Neural crest cell (in vitro differentiated cells): ENCODE measurements around the gene DEPDC1B. TPM values are rescaled to one million over a fixed set of nuclear protein-coding genes. Genes with fewer than 3 reads are reported as not detected.
"Not testable (repeated sequence)": the region's sequence is repeated elsewhere in the genome, so short reads cannot be mapped to it uniquely, and the experiment has no call there.

Experiments
- DNase-seq: peaks from one replicate; pipeline ENCODE4 v3.0.0; 2021; ENCODE audit warnings: low read depth, mixed read lengths, low spot score
- H3K27ac Mint-ChIP-seq: one replicate; pipeline ENCODE4 v1.8.0; 2021; ENCODE audit warnings: mild to moderate bottlenecking, mixed read lengths; ENCODE audit not compliant: unreplicated experiment
- H3K27me3 Mint-ChIP-seq: 2 replicates; pipeline ENCODE4 v1.8.0; 2021; ENCODE audit warnings: low read depth, mild to moderate bottlenecking, mixed read lengths
- H3K36me3 Mint-ChIP-seq: 2 replicates; pipeline ENCODE4 v1.8.0; 2021; ENCODE audit warnings: low read depth, mild to moderate bottlenecking, mixed read lengths
- H3K4me1 Mint-ChIP-seq: 2 replicates; pipeline ENCODE4 v1.8.0; 2021; ENCODE audit warnings: mixed read lengths
- H3K4me3 Mint-ChIP-seq: one replicate; pipeline ENCODE4 v1.8.0; 2021; ENCODE audit warnings: mild to moderate bottlenecking, mixed read lengths
- H3K9me3 Mint-ChIP-seq: 2 replicates; pipeline ENCODE4 v1.8.0; 2021; ENCODE audit warnings: mixed read lengths
- CTCF ChIP-seq: fragments of 200-600 bp; sonication (generic); conservative IDR thresholded peaks from 2 replicates; pipeline ENCODE4 v1.5.0; 2021; ENCODE audit warnings: antibody characterized with exemption, mild to moderate bottlenecking
- total RNA-seq: library from RNA; stranded (reverse); gene quantifications from 2 replicates; pipeline ENCODE4 v1.2.1, GENCODE V29; 2021

DEPDC1B gene
- total RNA-seq, 1 donor from 2014 or later: 60.4 TPM

DNA sequence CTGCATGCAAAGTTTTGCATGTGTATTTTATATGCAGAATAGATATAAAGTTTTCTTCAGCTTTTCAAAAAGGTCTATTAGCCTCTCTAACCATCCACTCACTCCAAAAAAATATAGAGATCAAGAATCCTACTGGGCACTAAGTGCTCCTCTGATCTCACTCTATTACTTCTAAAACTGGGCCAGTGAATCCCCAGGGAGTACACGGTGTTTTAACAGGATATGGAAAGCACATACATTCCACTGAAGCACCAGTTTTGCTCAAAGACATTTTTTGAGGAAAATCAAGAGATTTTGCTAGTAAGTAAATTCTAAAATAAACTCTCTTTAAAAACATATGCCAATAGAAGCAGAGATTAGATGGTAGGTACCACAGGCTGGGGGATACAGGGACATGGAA is 95.2 kb downstream of the DEPDC1B start:
- H3K27ac Mint-ChIP-seq: no peak overlapping the region
- H3K9me3 Mint-ChIP-seq: no peaks in the 10 kb centered on the region
- TF ChIP-seq CTCF: no peak
- H3K4me3 Mint-ChIP-seq: no peak overlapping the region
- H3K4me1 Mint-ChIP-seq: no peaks in the 10 kb centered on the region
- H3K27me3 Mint-ChIP-seq: no peaks in the 10 kb centered on the region
- peaks cover 5% of the 10 kb centered on the region for H3K36me3 Mint-ChIP-seq
- no peak for DNase-seq

GRCh38 chr5:60598424-60598823 is 101.5 kb downstream of the DEPDC1B start:
- Mint-ChIP-seq H3K4me3 (no peak overlapping the region), H3K27ac (no peak overlapping the region), H3K4me1 (no peaks in the 10 kb centered on the region), H3K27me3 (no peaks in the 10 kb centered on the region), H3K36me3 (peaks cover 24% of the 10 kb centered on the region), H3K9me3 (peaks cover 2% of the 10 kb centered on the region)
- DNase-seq: no peak
- TF ChIP-seq CTCF: no peak

GRCh38 chr5:60597572-60598320 is 102.2 kb downstream of the DEPDC1B start:
- TF ChIP-seq CTCF: no peak
- H3K27ac Mint-ChIP-seq: no peak overlapping the region
- no peak overlapping the region for H3K4me3 Mint-ChIP-seq
- H3K27me3 Mint-ChIP-seq: no peaks in the 10 kb centered on the region
- peaks cover 4% of the 10 kb centered on the region for H3K9me3 Mint-ChIP-seq
- peaks cover 27% of the 10 kb centered on the region for H3K36me3 Mint-ChIP-seq
- DNase-seq: no peak
- H3K4me1 Mint-ChIP-seq: no peaks in the 10 kb centered on the region

- Mint-ChIP-seq H3K27me3 (no peaks in the 10 kb centered on the region), H3K9me3 (peaks cover 4% of the 10 kb centered on the region), H3K36me3 (peaks cover 23% of the 10 kb centered on the region), H3K4me3 (no peak overlapping the region), H3K4me1 (no peaks in the 10 kb centered on the region), H3K27ac (no peak overlapping the region)
- TF ChIP-seq CTCF: no peak
- DNase-seq: no peak
Measured at GRCh38 chr5:60594715-60595477, 105.1 kb downstream of the DEPDC1B start.

- Mint-ChIP-seq H3K27me3 (no peaks in the 10 kb centered on the region), H3K9me3 (peaks cover 4% of the 10 kb centered on the region), H3K4me3 (no peak overlapping the region), H3K27ac (no peak overlapping the region), H3K4me1 (no peaks in the 10 kb centered on the region), H3K36me3 (peaks cover 21% of the 10 kb centered on the region)
- TF ChIP-seq CTCF: no peak
- DNase-seq: no peak
Measured at GRCh38 chr5:60590172-60590571, 109.8 kb downstream of the DEPDC1B start.

GRCh38 chr5:60587312-60587711 is 112.7 kb downstream of the DEPDC1B start:
- not testable (repeated sequence) for H3K27me3 Mint-ChIP-seq, H3K4me1 Mint-ChIP-seq, H3K4me3 Mint-ChIP-seq, H3K36me3 Mint-ChIP-seq, DNase-seq, H3K9me3 Mint-ChIP-seq, H3K27ac Mint-ChIP-seq
